ENCODE results near the gene IHH.

DNA sequence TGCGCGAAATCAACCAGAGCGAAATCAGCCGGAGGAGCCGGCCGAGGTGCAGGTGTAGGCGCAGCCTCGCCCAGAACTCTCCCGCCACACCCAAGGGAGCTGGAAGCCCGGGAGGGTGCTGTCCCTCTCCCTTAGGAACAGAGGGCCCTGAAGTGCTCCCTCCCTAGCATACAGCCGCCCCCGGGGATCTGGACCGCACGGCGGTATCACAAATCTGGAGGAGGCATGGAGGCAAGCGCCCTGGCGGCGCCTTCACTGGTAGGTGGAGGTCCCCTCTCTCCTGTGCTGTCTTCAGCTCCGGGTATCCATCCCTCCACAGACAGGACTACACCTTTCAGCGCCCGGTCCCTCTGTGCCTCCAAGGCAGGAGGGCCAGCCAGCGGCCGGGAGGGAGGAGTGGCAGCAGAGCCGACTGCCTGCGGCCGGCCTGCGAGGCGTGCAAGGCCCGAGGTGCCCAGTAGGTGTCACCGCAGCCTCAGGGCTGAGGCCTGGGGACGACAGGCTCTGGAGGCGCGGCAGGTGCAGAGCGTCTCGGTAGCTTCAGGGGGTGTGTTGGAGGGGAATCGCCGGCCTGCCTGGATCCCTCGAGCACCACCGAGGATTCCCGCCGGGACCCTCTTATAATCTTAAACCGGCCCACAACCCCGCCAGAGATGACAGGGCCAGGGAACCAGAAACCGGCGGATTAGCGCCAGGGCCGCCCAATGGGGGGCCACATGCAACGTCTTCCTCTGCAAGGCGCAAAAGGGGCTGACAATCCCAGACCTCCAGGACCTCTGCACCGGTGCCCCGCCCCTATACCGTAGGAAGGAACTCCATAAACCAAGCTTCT lies 2.8 kb downstream of the IHH start:
- TF ChIP-seq, protein P1, sequence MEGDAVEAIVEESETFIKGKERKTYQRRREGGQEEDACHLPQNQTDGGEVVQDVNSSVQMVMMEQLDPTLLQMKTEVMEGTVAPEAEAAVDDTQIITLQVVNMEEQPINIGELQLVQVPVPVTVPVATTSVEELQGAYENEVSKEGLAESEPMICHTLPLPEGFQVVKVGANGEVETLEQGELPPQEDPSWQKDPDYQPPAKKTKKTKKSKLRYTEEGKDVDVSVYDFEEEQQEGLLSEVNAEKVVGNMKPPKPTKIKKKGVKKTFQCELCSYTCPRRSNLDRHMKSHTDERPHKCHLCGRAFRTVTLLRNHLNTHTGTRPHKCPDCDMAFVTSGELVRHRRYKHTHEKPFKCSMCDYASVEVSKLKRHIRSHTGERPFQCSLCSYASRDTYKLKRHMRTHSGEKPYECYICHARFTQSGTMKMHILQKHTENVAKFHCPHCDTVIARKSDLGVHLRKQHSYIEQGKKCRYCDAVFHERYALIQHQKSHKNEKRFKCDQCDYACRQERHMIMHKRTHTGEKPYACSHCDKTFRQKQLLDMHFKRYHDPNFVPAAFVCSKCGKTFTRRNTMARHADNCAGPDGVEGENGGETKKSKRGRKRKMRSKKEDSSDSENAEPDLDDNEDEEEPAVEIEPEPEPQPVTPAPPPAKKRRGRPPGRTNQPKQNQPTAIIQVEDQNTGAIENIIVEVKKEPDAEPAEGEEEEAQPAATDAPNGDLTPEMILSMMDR (IDR thresholded peaks at IDR 0.05) = peak; percentile 80
- TF ChIP-seq CREB1 (CRISPR knock-in tag; IDR thresholded peaks at IDR 0.05) = no peak
- no peak for TF ChIP-seq ZNF232 (CRISPR knock-in tag; IDR thresholded peaks at IDR 0.05)
- no peak for TF ChIP-seq NR3C1 (CRISPR knock-in tag; conservative IDR thresholded peaks at IDR 0.05; ENCODE audit: low read depth)
